ENCODE measurements around the gene ENOX1.
"Not testable (repeated sequence)": the region's sequence is repeated elsewhere in the genome, so short reads cannot be mapped to it uniquely, and the experiment has no call there.

Gene ENOX1

GRCh38 chr13:43168434-43168833 is 618.3 kb downstream of the ENOX1 start:
- H3K4me3 ChIP-seq (ENCODE audit: low read length); H3K9ac ChIP-seq (ENCODE audit: low read length); H3K27me3 ChIP-seq (ENCODE audit: control insufficient read depth, insufficient read depth, low read length); H3K9me3 ChIP-seq (ENCODE audit: control insufficient read depth, low read length); H3K36me3 ChIP-seq (ENCODE audit: control insufficient read depth, insufficient read depth, low read length): not testable (repeated sequence)
- peaks cover 11% of the 10 kb centered on the region for H3K4me1 ChIP-seq (ENCODE audit: control insufficient read depth, insufficient read depth, low read length)

DNA sequence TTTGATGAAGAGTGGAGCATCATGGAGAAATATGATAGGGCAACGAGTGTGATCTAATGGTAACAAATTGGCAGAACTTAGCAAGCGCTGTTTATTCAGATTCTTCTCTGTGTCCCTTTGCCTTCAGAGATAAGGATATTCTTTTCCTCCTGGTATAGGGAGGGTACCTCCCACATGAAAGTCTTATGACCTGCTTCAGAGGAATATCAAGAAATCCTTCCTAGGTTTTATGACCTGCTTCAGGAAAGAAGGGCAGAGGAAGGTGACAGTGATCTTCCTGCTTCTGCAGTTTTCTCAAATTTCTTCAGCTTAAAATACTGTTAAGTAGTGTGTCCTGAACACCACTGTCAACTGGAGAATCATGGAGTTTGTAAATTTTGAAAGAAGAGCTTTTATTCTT is 619.0 kb downstream of the ENOX1 start:
- Histone ChIP-seq H3K36me3 (ENCODE audit: control insufficient read depth, insufficient read depth, low read length) (no peaks in the 10 kb centered on the region), H3K4me3 (ENCODE audit: low read length) (no peak overlapping the region), H3K27me3 (ENCODE audit: control insufficient read depth, insufficient read depth, low read length) (no peaks in the 10 kb centered on the region), H3K4me1 (ENCODE audit: control insufficient read depth, insufficient read depth, low read length) (peaks cover 11% of the 10 kb centered on the region), H3K9ac (ENCODE audit: low read length) (no peak overlapping the region), H3K9me3 (ENCODE audit: control insufficient read depth, low read length) (no peaks in the 10 kb centered on the region)

GRCh38 chr13:43166644-43167457 is 619.9 kb downstream of the ENOX1 start:
- no peak overlapping the region for H3K4me3 ChIP-seq (ENCODE audit: low read length)
- H3K36me3 ChIP-seq (ENCODE audit: control insufficient read depth, insufficient read depth, low read length) = no peaks in the 10 kb centered on the region
- no peaks in the 10 kb centered on the region for H3K27me3 ChIP-seq (ENCODE audit: control insufficient read depth, insufficient read depth, low read length)
- H3K9ac ChIP-seq (ENCODE audit: low read length) = no peak overlapping the region
- peaks cover 11% of the 10 kb centered on the region for H3K4me1 ChIP-seq (ENCODE audit: control insufficient read depth, insufficient read depth, low read length)
- no peaks in the 10 kb centered on the region for H3K9me3 ChIP-seq (ENCODE audit: control insufficient read depth, low read length)
